Measurements from ENCODE around the gene TMEM233. TPM values are rescaled to one million over a fixed set of nuclear protein-coding genes. Genes with fewer than 3 reads are reported as not detected.

The TMEM233 gene
- polyA plus RNA-seq, 1 of the 3 experiments (the other 2 are of a cell fraction): 2.6 TPM

DNA sequence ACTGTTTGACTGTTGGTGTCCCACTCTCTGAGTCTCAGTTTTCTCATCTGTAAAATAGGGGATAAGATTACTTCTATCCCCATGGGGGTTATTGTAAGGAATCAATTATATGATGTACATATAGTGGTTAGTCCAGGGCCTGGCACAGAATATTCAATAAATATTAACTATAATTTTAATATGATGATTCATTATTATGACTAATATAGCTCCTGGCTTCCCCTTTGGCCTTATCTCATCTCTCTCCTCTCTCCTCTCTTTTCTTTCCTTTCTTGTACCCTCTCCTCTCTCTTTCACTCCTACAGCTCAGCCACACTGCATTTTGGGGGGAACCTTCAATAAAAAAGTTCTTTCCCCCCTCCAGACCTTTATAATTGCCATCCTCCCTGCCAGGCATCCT, 21.1 kb downstream of the TMEM233 start (continued):
- TF ChIP-seq NRF1 (IDR thresholded peaks at IDR 0.05; ENCODE audit: low read depth, low read length) (no peak), RXRA (IDR thresholded peaks at IDR 0.05; ENCODE audit: borderline replicate concordance, low read depth) (peak; percentile 25; the same call in 1 of the 2 replicates), SMC3 (IDR thresholded peaks at IDR 0.05; ENCODE audit: low read depth, low read length) (no peak), GATA2 (CRISPR knock-in tag; IDR thresholded peaks at IDR 0.05) (no peak), RCOR1 (IDR thresholded peaks at IDR 0.05; ENCODE audit: low read length) (no peak)
- TF ChIP-seq, protein P1, sequence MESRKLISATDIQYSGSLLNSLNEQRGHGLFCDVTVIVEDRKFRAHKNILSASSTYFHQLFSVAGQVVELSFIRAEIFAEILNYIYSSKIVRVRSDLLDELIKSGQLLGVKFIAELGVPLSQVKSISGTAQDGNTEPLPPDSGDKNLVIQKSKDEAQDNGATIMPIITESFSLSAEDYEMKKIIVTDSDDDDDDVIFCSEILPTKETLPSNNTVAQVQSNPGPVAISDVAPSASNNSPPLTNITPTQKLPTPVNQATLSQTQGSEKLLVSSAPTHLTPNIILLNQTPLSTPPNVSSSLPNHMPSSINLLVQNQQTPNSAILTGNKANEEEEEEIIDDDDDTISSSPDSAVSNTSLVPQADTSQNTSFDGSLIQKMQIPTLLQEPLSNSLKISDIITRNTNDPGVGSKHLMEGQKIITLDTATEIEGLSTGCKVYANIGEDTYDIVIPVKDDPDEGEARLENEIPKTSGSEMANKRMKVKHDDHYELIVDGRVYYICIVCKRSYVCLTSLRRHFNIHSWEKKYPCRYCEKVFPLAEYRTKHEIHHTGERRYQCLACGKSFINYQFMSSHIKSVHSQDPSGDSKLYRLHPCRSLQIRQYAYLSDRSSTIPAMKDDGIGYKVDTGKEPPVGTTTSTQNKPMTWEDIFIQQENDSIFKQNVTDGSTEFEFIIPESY (IDR thresholded peaks at IDR 0.05; ENCODE audit: borderline replicate concordance, low read depth): no peak
- TF ChIP-seq, protein P2, sequence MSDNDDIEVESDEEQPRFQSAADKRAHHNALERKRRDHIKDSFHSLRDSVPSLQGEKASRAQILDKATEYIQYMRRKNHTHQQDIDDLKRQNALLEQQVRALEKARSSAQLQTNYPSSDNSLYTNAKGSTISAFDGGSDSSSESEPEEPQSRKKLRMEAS (IDR thresholded peaks at IDR 0.05; ENCODE audit: low read depth): no peak
- TF ChIP-seq, protein P3, sequence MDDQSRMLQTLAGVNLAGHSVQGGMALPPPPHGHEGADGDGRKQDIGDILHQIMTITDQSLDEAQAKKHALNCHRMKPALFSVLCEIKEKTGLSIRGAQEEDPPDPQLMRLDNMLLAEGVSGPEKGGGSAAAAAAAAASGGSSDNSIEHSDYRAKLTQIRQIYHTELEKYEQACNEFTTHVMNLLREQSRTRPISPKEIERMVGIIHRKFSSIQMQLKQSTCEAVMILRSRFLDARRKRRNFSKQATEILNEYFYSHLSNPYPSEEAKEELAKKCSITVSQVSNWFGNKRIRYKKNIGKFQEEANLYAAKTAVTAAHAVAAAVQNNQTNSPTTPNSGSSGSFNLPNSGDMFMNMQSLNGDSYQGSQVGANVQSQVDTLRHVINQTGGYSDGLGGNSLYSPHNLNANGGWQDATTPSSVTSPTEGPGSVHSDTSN (IDR thresholded peaks at IDR 0.05): no peak
- TF ChIP-seq, protein P4, sequence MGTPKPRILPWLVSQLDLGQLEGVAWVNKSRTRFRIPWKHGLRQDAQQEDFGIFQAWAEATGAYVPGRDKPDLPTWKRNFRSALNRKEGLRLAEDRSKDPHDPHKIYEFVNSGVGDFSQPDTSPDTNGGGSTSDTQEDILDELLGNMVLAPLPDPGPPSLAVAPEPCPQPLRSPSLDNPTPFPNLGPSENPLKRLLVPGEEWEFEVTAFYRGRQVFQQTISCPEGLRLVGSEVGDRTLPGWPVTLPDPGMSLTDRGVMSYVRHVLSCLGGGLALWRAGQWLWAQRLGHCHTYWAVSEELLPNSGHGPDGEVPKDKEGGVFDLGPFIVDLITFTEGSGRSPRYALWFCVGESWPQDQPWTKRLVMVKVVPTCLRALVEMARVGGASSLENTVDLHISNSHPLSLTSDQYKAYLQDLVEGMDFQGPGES (IDR thresholded peaks at IDR 0.05; ENCODE audit: low read depth, low read length): no peak
- TF ChIP-seq, protein P5, sequence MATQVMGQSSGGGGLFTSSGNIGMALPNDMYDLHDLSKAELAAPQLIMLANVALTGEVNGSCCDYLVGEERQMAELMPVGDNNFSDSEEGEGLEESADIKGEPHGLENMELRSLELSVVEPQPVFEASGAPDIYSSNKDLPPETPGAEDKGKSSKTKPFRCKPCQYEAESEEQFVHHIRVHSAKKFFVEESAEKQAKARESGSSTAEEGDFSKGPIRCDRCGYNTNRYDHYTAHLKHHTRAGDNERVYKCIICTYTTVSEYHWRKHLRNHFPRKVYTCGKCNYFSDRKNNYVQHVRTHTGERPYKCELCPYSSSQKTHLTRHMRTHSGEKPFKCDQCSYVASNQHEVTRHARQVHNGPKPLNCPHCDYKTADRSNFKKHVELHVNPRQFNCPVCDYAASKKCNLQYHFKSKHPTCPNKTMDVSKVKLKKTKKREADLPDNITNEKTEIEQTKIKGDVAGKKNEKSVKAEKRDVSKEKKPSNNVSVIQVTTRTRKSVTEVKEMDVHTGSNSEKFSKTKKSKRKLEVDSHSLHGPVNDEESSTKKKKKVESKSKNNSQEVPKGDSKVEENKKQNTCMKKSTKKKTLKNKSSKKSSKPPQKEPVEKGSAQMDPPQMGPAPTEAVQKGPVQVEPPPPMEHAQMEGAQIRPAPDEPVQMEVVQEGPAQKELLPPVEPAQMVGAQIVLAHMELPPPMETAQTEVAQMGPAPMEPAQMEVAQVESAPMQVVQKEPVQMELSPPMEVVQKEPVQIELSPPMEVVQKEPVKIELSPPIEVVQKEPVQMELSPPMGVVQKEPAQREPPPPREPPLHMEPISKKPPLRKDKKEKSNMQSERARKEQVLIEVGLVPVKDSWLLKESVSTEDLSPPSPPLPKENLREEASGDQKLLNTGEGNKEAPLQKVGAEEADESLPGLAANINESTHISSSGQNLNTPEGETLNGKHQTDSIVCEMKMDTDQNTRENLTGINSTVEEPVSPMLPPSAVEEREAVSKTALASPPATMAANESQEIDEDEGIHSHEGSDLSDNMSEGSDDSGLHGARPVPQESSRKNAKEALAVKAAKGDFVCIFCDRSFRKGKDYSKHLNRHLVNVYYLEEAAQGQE (IDR thresholded peaks at IDR 0.05; ENCODE audit: low read depth, low read length): no peak
